ENCODE data around the gene SLC26A1.
"Not testable (repeated sequence)": the region's sequence is repeated elsewhere in the genome, so short reads cannot be mapped to it uniquely, and the experiment has no call there.

SLC26A1 gene

DNA sequence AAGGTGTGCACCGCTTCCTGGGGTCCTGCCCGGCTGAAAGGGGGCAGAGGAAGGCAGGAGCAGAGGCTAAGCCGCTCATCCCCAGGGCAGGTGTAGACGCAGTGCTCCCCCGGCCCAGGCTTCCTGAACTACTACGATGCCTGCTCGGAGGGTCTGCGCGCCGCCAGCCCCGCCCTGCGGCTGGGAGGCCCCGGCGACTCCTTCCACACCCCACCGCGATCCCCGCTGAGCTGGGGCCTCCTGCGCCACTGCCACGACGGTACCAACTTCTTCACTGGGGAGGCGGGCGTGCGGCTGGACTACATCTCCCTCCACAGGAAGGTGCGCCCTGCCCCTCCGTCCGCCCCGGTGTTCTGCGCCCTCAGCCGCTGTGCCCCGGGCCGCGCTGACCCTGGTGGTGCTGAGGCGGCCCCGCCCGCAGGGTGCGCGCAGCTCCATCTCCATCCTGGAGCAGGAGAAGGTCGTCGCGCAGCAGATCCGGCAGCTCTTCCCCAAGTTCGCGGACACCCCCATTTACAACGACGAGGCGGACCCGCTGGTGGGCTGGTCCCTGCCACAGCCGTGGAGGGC lies 8.4 kb upstream of the SLC26A1 start:
- DNase-seq (ENCODE audit: low spot score), result no peak
- H3K27ac ChIP-seq, result no peak overlapping the region
- no peak overlapping the region for H3K4me3 ChIP-seq
- TF ChIP-seq, protein P1, sequence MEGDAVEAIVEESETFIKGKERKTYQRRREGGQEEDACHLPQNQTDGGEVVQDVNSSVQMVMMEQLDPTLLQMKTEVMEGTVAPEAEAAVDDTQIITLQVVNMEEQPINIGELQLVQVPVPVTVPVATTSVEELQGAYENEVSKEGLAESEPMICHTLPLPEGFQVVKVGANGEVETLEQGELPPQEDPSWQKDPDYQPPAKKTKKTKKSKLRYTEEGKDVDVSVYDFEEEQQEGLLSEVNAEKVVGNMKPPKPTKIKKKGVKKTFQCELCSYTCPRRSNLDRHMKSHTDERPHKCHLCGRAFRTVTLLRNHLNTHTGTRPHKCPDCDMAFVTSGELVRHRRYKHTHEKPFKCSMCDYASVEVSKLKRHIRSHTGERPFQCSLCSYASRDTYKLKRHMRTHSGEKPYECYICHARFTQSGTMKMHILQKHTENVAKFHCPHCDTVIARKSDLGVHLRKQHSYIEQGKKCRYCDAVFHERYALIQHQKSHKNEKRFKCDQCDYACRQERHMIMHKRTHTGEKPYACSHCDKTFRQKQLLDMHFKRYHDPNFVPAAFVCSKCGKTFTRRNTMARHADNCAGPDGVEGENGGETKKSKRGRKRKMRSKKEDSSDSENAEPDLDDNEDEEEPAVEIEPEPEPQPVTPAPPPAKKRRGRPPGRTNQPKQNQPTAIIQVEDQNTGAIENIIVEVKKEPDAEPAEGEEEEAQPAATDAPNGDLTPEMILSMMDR (IDR thresholded peaks at IDR 0.05), result no peak

DNA sequence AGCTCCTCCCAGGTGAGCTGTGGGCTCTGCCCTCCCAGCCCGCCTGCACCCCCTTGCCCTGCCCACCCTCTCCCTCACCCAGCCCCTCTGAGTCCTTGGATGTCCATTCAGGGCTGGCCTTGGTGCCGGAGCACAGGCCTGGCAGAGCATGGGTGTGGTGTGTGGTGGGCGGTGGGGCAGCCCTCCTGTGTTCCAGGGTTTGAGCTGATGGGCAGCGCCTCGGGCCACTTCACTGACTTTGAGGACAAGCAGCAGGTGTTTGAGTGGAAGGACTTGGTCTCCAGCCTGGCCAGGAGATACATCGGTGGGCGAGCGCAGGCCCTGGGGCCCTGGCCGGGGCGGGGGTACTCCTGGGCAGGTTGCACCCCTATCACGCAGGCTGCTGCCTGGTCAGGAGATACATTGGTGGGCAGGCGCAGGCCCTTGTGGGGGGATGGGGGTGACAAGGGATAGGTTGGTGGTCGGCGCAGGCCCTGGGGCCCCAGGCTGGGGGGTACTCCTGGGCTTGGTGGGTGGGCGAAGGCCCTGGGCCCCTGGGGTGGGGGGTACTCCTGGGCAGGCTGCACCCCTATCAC lies 7.6 kb upstream of the SLC26A1 start:
- Histone ChIP-seq H3K27ac (no peak overlapping the region), H3K4me3 (no peak overlapping the region)
- TF ChIP-seq, protein P1 (IDR thresholded peaks at IDR 0.05), result no peak
- DNase-seq (ENCODE audit: low spot score), result no peak

DNA sequence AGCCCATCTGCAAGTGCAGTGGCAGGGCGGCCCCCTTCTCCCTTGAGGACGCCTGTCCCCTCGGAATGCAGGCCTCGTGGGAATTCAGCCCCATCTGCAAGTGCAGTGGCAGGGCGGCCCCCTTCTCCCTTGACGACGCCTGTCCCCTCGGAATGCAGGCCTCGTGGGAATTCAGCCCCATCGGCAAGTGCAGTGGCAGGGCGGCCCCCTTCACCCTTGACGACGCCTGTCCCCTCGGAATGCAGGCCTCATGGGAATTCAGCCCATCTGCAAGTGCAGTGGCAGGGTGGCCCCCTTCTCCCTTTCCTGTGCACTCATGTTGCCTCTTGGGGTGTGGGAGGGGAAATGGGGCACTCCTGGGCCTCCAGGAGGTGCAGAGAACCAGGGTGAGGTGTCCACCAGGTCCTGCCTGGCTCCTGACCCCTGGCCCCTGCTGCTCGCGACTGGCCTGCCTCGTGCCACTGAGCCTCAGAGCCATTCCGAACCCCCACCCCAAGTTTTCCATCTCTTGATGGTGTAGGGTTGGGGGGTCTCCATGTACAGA lies 6.8 kb upstream of the SLC26A1 start:
- Histone ChIP-seq H3K27ac (no peak overlapping the region), H3K4me3 (no peak overlapping the region)
- TF ChIP-seq, protein P1 (IDR thresholded peaks at IDR 0.05), result no peak
- DNase-seq (ENCODE audit: low spot score), result no peak

DNA sequence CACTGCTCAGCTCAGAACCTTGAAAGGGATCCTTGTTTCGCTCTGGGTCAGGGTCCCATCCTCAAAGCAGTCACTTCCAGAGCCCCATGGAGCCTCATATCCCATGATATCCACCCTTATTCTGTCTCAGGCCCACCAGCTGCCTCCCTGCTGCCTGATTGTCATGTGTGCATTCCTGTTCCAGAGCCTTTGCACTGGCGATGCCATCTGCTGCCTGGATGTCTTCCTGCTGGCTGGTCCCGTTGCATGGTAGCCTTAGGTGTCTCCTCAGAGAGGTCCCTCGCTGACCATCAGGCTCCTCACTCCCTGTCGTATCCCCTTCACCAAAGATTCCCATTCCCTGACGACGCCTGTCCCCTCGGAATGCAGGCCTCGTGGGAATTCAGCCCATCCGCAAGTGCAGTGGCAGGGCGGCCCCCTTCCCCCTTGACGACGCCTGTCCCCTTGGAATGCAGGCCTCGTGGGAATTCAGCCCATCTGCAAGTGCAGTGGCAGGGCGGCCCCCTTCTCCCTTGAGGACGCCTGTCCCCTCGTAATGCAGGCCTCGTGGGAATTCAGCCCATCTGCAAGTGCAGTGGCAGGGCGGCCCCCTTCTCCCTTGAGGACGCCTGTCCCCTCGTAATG lies 6.1 kb upstream of the SLC26A1 start:
- DNase-seq (ENCODE audit: low spot score); H3K4me3 ChIP-seq; H3K27ac ChIP-seq: not testable (repeated sequence)

DNA sequence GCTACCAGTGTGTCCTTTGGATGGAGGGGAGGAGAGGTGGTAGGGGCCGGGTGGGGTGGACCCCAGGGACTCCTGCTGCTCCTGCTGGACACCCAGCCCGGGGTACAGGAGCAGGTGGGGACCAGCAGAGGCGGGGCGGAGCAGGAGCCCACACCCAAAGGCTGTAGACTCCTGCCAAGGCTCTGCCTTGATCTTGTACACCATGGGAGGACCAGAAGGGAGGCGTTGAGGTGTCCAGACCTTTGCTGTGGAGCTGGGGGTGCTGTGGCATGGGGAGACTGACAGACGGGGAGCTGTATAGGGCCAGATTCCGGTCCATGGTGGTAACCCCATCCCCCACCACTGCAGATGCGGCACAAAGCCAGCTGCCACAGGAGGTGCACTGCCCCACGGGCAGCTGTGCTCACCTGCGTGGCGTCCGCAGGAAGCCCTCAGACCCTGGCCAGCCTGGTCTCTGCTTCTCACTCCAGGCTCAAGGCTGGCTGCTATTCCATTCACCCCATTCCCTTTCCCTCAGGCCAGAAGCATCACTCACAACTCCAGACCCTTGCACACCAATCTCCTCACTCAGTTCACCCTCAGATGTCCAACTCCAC lies 5.0 kb upstream of the SLC26A1 start:
- no peak for DNase-seq (ENCODE audit: low spot score)
- Histone ChIP-seq H3K4me3 (no peak overlapping the region), H3K27ac (no peak overlapping the region)
- TF ChIP-seq, protein P1 (IDR thresholded peaks at IDR 0.05), result no peak

DNA sequence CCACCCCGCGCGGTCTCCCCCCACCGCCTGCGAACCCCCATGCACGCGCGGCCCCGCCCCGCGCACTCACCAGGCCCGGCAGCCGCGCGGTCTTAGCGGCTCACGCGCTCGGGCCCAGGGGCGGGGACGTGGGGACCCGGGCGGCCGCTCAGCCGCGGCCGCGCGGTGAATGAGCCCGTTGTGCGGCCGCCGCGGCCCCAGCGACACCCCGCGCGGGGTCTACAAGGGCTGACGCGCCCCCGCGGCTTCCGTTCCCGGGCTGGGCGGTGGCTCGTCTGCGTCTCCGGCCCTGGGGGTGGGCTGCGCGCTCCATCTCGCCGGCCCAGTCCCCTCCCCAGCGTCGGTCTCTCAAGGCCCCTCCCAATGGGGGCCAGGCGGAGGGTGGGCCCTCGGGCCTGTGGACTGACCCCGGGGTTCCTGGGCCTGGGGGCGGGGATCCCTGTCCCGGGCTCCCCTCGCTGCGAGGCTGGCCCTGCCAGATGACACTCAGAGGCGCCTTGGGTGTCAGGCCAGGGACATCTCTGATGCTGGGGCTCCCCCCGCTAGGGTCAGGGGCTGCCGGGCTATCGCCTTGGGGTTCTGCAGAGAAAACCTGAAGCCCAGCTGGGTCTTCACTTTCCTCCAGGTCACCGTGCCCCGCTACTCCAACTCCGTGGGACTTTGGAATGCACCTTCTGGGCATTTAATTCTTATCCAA lies 4.3 kb upstream of the SLC26A1 start:
- Histone ChIP-seq H3K4me3 (peak overlapping the region; percentile 63), H3K27ac (no peak overlapping the region)
- TF ChIP-seq, protein P1 (IDR thresholded peaks at IDR 0.05), result no peak
- DNase-seq (ENCODE audit: low spot score), result no peak

DNA sequence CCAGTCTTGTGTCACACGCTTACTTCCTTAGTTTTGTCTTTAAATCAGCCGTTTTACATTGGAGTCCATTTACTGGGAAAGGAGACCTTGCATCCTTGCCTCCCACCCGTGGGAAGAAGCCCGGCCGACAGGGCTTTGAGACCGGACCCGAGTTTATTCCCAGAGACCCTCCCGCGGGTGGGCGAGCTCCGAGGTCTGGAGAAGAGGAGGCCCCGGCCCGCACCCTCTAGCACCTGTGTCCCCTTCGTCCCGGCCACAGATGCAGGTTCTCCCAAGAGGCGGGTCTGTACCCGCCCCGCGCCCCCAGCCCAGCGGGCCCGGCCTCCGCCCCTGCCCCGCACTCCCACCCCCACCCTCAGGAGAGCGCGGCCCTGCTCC lies 3.8 kb upstream of the SLC26A1 start:
- TF ChIP-seq, protein P1 (IDR thresholded peaks at IDR 0.05), result no peak
- no peak for DNase-seq (ENCODE audit: low spot score)
- H3K4me3 ChIP-seq, result peak overlapping the region; percentile 63
- no peak overlapping the region for H3K27ac ChIP-seq
